ENCODE measurements around the gene EYS.
"Not testable (repeated sequence)": the region's sequence is repeated elsewhere in the genome, so short reads cannot be mapped to it uniquely, and the experiment has no call there.

The EYS gene

DNA sequence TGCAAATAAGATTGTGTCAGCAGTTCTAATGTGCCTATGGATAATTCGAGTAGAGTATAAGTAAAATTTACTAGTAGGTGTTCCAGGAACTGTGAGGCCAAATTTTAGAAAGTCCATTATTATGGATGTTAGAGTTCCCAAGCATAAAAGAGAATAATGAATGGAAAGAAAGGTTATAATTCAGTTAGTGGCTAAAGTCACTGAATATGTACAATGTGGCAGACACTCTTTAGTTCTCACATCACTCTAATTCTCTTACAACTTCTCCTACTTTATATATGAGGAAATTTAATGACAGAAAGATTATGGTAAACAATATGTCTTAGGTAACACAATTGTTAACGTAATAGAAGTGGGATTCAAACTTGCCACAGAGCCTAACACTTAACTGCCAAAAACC lies 75.3 kb downstream of the EYS start:
- DNase-seq, result no peak

DNA sequence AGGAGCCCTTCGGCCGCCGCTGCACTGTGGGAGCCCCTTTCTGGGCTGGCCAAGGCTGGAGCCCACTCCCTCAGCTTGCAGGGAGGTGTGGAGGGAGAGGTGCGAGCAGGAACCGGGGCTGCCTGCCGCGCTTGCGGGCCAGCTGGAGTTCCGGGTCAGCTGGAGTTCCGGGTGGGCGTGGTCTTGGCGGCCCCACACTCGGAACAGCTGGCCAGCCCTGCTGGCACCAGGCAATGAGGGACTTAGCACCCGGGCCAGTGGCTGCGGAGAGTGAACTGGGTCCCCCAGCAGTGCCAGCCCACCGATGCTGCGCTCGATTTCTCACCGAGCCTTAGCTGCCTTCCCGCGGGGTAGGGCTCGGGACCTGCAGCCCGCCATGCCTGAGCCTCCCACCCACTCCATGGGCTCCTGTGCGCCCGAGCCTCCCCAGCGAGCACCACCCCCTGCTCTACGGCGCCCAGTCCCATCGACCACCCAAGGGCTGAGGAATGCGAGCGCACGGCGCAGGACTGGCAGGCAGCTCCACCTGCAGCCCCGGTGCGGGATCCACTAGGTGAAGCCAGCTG lies 79.5 kb downstream of the EYS start:
- DNase-seq, result not testable (repeated sequence)

DNA sequence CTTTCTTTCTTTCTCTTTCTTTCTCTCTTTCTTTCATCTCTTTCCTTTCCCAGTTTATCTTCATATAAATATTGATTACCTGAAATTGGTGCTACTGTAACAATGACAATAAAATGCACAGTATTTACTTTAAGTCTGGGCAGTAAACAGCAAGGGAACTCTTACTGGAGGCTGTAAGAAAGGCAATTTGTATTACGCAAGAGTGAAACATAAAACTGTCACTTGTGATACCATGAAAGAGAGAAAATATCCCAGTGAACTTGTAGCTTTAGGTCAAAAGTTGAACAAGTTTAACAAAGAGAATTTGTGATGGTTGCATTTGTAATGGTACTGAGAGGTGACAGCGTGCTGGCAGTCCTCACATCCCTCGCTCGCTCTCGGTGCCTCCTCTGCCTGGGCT lies 80.0 kb downstream of the EYS start:
- DNase-seq, result no peak

DNA sequence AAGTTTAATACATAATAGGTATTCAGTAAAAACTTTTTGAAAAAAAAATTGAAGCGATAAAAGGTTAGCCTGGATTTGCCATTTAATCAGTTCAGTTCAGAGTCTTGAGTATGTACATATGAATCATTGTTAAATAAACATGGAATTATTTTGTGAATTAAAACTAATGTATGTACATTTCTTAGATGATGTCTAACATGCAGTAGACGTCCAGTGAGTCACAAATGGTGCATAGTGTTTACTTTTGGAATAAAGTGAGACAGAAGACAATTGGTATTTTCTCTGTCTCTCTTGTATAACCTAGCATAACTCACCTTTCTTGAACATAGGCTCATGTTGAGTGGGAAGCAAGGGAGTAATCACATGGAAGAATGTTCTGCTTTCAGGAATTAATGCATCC lies 83.5 kb downstream of the EYS start:
- DNase-seq, result no peak

DNA sequence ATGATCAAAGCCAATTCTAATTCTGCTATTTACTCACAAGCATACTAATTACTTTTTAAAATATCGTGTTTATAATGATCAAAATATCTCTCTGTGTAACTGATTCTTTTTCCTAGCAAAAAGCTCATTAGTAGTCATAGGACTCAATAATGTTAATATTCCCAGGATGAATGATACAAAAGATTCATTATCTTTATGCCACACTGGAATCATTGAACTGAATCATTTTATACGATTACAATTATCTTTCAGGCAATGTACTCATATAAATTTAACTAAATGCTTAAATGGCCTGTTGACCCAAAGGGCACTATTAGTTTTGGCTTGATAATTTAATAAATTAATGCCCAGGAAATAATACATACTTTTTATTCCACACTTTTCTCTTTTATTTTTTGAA lies 96.3 kb downstream of the EYS start:
- no peak for DNase-seq

DNA sequence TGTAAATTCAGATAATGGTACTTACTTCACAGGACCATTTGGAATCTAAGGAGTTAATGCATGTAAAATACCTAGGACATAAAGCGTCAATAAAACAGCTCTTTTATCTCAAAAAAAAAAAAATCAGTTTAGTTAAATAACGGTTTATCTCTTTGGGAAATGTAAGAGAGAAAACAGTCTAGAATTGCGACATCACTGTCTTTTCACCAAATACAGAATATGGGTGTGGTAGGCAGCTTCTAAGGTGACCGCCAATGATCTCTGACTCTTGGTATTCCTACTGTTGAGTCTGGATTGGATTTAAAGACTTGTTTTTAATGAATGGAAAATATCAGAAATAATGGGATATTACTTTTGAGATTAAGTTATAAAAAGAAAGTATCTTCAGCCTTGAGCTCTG lies 111.5 kb downstream of the EYS start:
- DNase-seq, result no peak

DNA sequence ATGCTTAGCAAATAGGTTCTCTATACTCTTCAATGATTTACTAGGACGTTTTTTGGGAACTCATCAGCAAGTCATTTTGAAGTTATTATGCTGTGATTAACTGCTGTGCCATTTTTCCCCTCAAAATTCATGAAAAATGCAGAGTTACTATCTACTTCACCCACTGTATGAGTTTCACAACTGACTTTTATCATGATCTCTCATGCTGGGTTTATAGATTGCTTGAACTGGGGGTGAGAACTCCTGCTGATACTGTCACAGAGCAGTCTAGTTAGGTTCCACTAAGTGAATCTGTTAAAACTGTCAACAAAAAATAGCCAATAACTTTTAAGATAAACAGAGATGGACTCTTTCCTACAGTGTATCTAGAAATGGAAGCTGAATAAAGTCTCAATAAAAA lies 136.7 kb downstream of the EYS start:
- no peak for DNase-seq

DNA sequence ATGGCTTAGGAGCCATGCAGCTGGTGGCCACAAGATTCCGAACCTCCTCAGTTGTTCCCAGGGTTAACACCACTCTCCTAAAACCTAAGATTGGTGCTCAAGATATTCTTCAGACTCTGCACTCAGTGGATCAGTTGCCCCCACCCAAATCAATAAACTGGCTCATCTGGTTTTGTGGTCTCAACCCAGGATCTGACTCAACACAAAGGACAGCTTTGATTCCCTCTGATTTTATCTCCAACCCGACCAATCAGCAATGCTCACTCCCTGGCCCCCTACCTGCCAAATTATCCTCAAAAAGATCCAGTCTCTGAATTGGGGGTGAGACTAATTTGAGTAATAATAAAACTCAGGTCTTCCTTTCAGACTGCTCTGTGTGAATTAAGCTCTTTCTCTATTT lies 137.5 kb downstream of the EYS start:
- no peak for DNase-seq

DNA sequence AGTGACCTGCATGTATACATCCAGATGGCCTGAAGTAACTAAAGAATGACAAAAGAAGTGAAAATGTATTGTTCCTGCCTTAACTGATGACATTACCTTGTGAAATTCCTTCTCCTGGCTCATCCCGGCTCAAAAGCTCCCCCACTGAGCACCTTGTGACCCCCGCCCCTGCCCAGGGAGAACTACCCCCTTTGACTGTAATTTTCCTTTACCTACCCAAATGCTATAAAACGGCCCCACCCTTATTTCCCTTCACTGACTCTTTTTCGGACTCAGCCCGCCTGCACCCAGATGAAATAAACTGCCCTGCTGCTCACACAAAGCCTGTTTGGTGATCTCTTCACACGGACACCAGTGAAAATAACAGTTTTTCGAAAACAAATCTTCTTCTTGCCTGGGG lies 138.0 kb downstream of the EYS start:
- not testable (repeated sequence) for DNase-seq

DNA sequence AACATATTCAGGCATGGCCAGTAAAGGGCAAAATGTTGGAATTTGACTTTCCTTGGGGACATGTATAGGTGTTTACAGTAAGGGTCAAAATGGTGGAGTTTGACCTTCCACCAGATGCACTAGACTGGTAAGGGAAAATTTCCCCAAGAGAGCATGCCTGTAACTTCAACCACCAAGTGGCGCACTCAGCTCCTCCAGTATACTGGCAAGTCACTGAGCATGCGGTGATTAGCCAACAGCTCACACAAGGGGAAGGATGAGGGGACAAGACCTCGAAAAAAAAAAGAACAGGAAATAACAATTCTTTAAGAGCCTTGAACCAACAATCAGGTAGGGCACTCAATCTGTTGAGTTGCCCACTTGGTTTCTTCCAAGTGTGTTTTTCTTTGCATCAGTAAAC lies 140.9 kb downstream of the EYS start:
- DNase-seq, result no peak

DNA sequence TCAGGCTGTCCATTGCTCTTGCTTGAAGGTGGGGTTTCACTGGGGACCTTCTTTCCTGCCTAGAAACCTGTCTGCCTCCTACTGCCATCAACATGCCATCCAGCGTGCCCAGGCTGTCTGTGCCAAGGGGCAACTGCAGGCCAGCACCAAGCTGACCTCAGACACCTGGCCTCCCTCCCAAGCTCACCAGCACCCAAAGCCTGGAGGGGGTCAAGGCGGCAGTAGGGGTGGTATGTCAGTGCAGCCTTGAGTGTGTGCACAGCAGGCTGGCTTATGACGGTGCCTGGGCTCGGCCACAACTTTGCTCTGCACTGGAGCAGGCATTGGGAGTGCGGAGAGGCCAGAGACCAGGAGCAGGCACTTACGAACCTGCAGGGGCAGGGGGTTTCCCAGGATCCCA lies 149.0 kb downstream of the EYS start:
- no peak for DNase-seq

DNA sequence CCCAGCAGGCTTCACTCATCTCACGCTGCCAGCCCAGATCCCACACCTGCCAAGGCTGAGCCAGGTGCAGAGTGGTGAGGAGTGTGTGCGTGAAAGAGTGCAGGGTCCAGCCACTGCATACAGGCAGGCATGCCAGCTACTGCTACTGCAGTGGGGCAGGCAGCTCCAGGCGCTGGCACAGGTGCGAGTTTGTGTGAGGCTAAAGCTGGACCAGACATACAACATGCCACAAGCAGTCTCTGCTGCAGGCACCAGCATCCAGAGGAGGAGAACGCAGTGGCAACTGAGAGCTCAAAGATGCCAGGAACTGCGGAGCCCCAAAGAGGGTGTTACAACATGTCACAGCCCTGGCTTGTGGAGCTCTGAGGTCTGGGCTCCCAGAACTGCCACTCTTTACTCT lies 149.8 kb downstream of the EYS start:
- DNase-seq, result no peak

DNA sequence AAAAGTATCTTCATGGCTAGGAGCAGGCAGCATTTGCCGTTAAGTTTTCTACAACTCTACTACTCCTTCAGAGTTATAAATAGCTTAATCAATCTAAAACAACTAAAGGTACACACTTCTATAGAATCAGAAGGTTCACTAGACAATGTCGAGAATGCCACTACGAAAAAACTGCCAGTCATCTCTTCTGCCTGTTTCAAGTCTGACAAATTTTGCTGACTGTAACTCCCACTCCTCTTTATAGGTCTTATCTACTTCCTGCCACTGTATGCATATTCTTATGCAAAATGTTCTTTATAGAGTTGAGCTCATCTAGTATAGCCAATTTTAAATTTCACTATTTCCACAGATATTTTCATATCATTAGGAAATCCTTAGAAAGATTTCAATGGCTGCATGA lies 160.1 kb downstream of the EYS start:
- no peak for DNase-seq

DNA sequence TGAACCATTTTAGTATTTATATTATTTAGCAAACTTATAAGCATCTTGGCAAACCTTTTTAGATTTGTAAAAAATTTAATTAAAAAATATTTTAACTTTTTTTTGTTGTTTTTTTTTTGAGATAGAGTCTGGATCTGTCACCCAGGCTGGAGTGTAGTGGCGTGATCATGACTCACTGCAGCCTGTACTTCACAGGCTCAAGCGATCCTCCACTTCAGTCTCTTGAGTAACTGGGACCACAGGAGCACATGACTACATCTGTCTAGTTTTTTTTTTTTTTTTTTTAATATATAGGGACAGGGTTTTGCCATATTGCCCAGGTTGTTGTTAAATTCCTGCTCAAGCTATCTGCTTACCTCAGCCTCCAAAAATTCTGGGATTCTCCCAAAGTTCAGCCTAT lies 161.1 kb downstream of the EYS start:
- DNase-seq, result no peak

DNA sequence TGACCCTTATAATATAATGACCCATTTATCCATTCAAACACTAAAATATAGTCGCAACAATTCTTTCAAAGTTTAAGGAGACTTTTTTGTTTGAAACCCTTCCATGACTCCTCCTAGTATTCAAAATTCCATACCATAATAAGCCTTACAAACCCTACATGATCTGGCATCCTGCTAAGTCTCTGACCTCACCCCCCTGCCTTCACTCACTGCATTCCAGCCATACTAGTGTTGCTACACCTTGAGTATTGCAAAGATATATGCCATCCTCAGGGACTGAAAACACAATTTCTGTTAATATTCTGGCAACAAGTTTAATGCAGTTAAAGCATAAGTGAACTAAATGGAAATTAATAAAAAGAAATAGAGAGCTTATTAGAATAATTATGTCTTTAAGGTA lies 168.4 kb downstream of the EYS start:
- no peak for DNase-seq

DNA sequence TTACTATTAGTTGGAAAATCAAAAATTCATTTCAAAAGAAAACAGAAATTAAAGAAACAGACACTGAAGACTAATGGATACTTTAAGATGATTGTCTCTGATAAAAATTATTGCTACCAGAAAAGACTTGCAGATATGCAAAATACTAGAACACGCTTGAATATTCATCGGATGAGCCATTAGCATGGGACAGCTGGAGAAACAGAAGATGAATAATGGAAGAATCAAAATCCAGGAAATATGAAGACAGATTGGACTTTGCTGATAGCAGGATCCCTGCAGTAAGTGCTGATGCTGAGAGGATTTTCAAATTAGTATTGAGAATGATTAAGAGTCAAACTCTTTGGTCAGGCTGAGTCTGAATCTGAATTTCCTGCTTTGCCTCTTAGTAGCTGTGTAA lies 169.4 kb downstream of the EYS start:
- no peak for DNase-seq

DNA sequence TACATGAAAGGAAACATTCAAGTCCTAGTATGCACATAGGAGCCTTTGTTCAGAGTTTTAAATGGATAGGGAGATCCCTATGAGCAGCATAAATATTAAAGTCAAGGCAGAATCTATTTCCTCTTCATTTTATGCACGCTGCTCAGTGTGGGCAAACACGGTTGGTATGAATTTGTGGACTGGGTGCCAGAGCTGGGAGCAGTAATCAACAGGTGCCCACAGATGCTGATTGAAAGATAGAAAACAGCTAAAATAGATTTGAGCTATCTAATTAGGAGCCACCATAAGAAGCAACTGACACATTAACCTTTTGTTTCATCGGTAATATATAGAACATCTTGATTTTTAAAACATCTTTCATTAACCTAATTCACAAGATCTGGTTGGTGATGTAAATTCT lies 175.5 kb downstream of the EYS start:
- DNase-seq, result no peak

DNA sequence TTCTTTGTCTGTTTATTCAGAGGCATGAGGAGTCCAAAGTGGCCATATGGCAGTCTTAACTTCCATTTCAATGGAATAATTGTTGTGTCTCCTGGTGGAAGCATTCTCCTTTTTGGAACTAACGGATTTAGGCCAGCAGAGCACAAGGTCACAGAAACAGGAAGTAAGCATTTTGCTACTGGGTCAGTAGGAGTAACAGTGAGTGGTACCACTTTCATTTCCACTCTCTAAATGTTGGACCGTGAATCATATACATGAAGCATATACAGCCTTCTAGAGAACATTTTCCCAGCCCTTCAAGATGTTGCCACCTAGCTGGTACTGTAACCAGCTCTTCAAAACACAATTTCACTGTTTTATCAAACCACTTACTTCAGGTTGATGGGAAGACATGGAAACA lies 182.8 kb downstream of the EYS start:
- no peak for DNase-seq

DNA sequence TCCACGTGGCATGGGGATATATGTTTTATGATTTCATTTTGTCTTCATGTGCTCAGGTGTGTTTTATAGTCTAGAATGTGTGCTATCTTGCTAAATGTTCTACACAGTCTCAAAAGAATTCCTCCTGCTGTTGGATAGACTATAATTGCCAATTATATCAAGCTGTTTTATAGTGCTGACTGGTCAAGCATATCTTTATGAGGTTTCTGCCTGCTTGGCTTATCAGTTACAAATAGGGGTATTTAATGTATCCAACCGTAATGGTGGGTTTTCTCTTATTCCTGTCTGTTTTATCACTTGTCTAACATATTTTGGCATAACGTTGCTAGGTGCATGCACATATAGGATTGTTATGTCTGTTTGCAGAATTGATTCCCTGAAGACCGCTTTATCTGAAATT lies 201.3 kb downstream of the EYS start:
- DNase-seq, result no peak

DNA sequence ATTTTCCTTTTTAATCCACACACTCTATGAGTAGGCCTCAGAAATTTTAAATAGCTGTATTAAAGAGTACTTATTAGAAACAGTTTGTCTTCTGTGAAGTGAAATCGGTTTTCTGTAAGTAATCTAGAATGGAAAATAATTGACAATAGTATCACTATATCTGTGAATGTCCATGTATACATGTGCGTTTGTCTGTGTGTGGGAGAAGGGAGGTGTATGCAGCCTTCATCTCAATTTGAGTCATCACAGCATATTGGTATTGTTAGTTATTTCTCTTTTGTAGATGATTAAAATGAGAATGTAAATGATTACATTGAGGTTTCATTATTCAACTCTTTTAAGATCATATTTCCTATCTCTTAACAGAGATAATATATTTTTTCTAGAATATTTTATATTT lies 206.0 kb downstream of the EYS start:
- no peak for DNase-seq

DNA sequence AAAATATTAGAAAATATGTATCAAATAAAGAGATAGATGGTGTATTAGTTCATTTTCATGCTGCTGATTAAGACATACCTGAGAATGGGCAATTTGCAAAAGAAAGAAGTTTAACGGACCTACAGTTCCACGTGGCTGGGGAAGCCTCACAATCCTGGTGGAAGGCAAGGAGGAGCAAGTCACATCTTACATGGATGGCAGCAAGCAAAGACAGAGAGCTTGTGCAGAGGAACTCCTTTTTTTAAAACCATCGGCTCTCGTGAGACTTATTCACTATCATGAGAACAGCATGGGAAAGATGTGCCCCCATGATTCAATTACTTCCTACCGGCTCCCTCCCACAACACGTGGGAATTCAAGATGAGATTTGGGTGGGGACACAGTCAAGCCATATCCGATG lies 223.4 kb downstream of the EYS start:
- not testable (repeated sequence) for DNase-seq

DNA sequence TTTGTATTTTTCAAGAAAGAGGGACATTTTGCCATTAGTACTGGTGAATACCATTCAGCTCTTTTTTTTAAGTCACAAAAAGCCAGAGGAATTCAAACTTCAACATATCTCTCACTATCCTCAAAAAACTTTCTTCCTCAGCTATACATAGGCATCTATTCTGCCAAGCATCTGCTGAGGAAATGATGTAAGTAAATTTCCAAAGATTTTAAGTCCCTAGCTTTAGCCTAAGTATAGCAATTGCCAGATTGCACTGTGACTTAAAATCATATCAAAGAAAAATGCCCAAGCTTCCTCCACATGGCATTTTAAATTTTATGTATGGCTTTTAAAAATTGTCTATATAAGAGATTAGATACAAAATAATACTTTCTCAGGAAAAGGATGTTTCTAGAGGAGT lies 237.4 kb downstream of the EYS start:
- DNase-seq, result no peak

DNA sequence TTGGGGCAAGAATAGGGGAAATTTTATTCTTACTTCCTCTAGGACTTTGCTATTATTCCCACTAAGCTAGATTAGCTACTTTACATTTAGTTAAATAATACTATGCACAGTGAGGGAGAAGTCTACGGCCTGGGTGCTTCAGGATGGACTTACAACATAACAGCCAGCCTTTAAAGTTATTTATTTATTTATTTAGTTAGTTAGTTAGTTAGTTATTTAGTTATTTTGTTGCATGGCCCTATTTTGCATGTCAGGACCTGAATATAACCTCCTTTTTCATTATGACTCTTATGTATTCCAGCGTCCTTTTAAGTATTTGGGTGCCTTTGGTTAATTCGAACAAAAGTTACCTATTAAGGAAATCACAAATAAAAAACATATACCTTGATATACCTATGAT lies 238.7 kb downstream of the EYS start:
- DNase-seq, result no peak

DNA sequence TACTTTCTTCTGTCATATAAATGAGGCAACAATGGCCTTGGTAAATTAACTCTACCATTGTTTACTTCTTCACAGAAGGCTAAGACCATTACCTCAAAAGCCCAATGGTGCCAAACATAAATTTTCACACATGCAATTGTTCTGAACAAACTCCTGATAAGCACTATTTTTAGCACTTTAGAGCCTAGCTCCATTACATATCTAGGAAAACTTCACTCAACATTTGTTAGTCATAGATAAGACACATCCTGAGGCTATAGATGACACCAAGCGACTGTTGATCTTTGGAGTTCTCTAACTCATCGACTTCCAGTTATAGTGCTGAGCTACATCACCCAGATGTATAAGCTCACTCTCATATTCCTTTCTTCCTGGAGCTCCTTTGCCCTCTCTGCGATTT lies 245.9 kb downstream of the EYS start:
- no peak for DNase-seq

DNA sequence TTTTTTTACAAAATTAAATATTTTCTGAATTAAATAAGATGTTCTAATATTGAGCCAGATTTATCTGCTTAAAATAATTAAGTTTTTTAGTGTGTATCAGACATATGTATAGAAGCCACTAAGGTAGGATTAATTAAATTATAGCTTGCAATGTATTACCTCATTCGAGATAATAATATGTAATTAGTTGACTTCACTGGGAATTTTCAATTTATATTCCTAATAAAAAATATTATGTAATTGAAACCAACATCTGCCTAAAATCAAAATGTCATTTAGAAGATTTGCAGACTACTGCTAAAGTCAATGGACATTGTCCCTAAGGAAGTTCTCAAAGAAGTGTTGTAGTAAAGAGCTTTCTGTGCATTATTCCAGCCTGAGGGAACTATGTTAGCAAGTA lies 254.7 kb downstream of the EYS start:
- no peak for DNase-seq

DNA sequence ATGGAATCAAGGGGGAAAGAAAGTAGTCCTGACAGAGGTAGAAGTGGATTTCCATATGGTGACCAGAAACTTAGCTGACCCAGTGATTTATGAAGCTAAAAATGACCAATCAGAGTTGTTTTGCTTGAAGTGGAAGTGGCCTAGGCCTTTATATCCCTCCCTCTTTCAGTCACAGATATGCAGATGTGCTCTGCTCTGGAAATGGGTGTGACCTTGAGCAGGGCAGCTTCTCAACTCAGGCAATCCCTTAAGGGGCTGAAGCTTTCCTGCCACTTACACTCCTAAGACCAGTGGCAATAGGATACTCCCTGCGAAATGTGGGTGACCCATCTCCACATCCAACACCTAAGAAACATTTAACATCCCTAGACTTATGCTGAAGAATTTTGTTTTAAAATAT lies 256.6 kb downstream of the EYS start:
- no peak for DNase-seq

Data from fibroblast of skin of right biceps (primary cell).